Adipocyte (in vitro differentiated cells): Measurements from ENCODE around the gene PCSK5.

Experiments
- DNase-seq: peaks from one replicate; pipeline ENCODE4 v3.0.0-alpha.2; 2015; ENCODE audit warnings: low read depth
- H3K27me3 ChIP-seq: replicated peaks from 2 replicates; pipeline ENCODE4 v1.7.0; 2013; ENCODE audit warnings: mild to moderate bottlenecking, low read length, moderate library complexity; ENCODE audit not compliant: control insufficient read depth, insufficient read depth
- H3K36me3 ChIP-seq: 2 replicates; pipeline ENCODE4 v1.7.0; 2013; ENCODE audit warnings: low read length, mild to moderate bottlenecking, moderate library complexity; ENCODE audit not compliant: control insufficient read depth, insufficient read depth, severe bottlenecking
- H3K4me1 ChIP-seq: 2 replicates; pipeline ENCODE4 v1.7.0; 2013; ENCODE audit warnings: mild to moderate bottlenecking, low read length, moderate library complexity; ENCODE audit not compliant: control insufficient read depth, insufficient read depth
- H3K4me3 ChIP-seq: 2 replicates; pipeline ENCODE4 v1.7.0; 2013; ENCODE audit warnings: mild to moderate bottlenecking, low read length, moderate library complexity
- H3K9ac ChIP-seq: 2 replicates; pipeline ENCODE4 v1.7.0; 2013; ENCODE audit warnings: mild to moderate bottlenecking, low read length, moderate library complexity
- H3K9me3 ChIP-seq: 2 replicates; pipeline ENCODE4 v1.7.0; 2013; ENCODE audit warnings: mild to moderate bottlenecking, low read length, moderate library complexity; ENCODE audit not compliant: control insufficient read depth

The PCSK5 gene

GRCh38 chr9:76153339-76153738 is 262.9 kb downstream of the PCSK5 start:
- no peak overlapping the region for H3K4me3 ChIP-seq
- H3K36me3 ChIP-seq = peaks cover 4% of the 10 kb centered on the region
- H3K9me3 ChIP-seq = no peaks in the 10 kb centered on the region
- no peaks in the 10 kb centered on the region for H3K27me3 ChIP-seq
- peaks cover 8% of the 10 kb centered on the region for H3K4me1 ChIP-seq
- DNase-seq = no peak
- no peak overlapping the region for H3K9ac ChIP-seq

- no peak for DNase-seq
These were observed 263.6 kb downstream of the PCSK5 start for GRCh38 chr9:76153902-76154629.

GRCh38 chr9:76155361-76155760 is 264.9 kb downstream of the PCSK5 start:
- no peaks in the 10 kb centered on the region for H3K27me3 ChIP-seq
- H3K4me1 ChIP-seq = peaks cover 8% of the 10 kb centered on the region
- DNase-seq = no peak
- peaks cover 24% of the 10 kb centered on the region for H3K36me3 ChIP-seq
- no peaks in the 10 kb centered on the region for H3K9me3 ChIP-seq
- H3K9ac ChIP-seq = no peak overlapping the region
- no peak overlapping the region for H3K4me3 ChIP-seq

More at GRCh38 chr9:76153902-76154629, 263.6 kb downstream of the PCSK5 start:
- Histone ChIP-seq H3K27me3 (no peaks in the 10 kb centered on the region), H3K9ac (no peak overlapping the region), H3K4me1 (peaks cover 8% of the 10 kb centered on the region), H3K9me3 (no peaks in the 10 kb centered on the region), H3K4me3 (no peak overlapping the region), H3K36me3 (peaks cover 12% of the 10 kb centered on the region)

DNA sequence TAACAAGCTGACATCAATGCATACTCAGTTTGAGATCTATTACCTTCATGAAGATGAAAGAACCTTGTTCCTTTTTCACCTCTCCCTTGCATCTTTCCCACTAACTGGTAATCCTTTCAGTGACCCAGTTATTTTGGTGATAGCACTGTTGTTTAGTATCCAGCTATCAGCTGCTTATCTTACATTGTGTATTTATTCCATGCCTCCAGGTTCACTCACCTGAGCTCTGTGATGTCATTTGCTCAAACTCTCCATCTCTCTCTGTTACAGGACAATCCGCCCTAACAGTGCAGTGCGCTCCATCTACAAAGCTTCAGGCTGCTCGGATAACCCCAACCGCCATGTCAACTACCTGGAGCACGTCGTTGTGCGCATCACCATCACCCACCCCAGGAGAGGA is 268.2 kb downstream of the PCSK5 start:
- H3K9ac ChIP-seq = no peak overlapping the region
- no peaks in the 10 kb centered on the region for H3K27me3 ChIP-seq
- H3K9me3 ChIP-seq = no peaks in the 10 kb centered on the region
- H3K4me1 ChIP-seq = peaks cover 31% of the 10 kb centered on the region
- DNase-seq = no peak
- H3K36me3 ChIP-seq = peaks cover 26% of the 10 kb centered on the region
- no peak overlapping the region for H3K4me3 ChIP-seq

DNA sequence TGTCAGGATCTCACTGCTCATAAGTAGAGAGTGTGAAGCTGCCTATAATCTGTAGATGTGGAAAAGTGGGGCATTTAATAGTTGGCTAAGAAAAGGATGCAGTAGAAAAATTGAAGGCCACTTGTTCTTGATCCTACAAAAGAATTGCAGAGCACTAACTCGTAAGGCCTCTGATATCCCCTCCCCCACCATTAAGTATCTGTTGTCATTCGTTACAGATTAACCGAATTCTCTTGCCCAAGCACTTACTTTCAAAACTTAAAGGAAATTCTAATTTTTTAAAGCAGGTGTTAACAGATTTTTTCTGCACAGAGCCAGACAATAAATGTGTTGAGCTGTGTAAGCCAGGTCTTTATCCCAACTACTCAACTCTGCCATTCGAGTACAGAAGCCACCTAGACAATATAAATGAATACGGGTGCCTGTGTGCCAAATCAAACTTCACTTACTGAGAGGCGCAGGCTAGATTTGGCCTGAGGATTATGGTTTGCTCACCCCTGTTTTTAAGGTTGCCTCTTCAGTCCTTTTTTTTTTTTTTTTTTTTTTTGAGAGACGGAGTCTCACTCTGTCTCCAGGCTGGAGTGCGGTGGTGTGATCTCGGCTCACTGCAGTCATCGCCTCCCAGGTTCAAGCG is 268.9 kb downstream of the PCSK5 start:
- Histone ChIP-seq H3K4me3 (no peak overlapping the region), H3K27me3 (no peaks in the 10 kb centered on the region), H3K9me3 (no peaks in the 10 kb centered on the region), H3K4me1 (peaks cover 31% of the 10 kb centered on the region), H3K36me3 (peaks cover 30% of the 10 kb centered on the region), H3K9ac (no peak overlapping the region)
- no peak for DNase-seq

- Histone ChIP-seq H3K9ac (peak overlapping the region; percentile 48), H3K27me3 (no peaks in the 10 kb centered on the region), H3K9me3 (no peaks in the 10 kb centered on the region), H3K36me3 (peaks cover 34% of the 10 kb centered on the region), H3K4me3 (peak overlapping the region; percentile 34), H3K4me1 (peaks cover 31% of the 10 kb centered on the region)
- DNase-seq = no peak
These were observed 270.6 kb downstream of the PCSK5 start for GRCh38 chr9:76161106-76161505.

GRCh38 chr9:76161541-76161940 is 271.1 kb downstream of the PCSK5 start:
- H3K9ac ChIP-seq = peak overlapping the region; percentile 48
- no peaks in the 10 kb centered on the region for H3K27me3 ChIP-seq
- no peaks in the 10 kb centered on the region for H3K9me3 ChIP-seq
- peaks cover 34% of the 10 kb centered on the region for H3K36me3 ChIP-seq
- peak; percentile 88 for DNase-seq
- H3K4me3 ChIP-seq = peak overlapping the region; percentile 34
- peaks cover 30% of the 10 kb centered on the region for H3K4me1 ChIP-seq

DNA sequence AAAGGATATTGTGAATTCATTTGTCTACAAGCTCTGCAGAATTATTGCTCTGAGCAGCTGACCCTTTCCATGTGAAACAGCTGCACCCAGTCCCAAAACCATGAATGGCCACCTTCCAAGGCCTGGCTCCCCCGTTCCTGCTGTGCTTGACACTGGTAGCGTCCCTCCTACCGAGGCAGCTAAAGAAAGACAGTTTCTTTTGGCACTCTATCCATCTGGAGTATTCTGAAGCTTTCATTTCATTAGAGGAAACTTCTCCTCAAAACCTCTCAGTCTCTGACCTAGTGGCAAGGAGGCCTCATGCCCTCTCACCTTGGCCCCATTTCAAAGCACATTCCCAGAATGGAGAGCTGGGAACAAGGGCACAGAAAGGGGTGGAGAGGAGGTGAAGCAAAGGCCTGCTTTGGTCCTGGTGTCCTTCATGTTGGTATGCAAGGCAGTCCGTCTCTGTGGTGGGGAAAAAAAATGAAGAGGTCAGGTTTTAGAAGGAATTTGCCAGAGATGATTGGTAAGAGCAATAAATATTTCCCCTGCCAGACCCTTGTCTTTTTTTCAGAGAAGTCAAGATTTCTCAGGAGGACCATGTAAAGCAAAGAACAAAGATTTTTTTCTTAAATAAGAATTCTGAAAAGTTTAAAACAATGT is 271.7 kb downstream of the PCSK5 start:
- H3K4me1 ChIP-seq = peaks cover 24% of the 10 kb centered on the region
- H3K4me3 ChIP-seq = peak overlapping the region; percentile 34
- no peaks in the 10 kb centered on the region for H3K9me3 ChIP-seq
- peaks cover 34% of the 10 kb centered on the region for H3K36me3 ChIP-seq
- no peaks in the 10 kb centered on the region for H3K27me3 ChIP-seq
- peak overlapping the region; percentile 55 for H3K9ac ChIP-seq
- peak; percentile 8 for DNase-seq

DNA sequence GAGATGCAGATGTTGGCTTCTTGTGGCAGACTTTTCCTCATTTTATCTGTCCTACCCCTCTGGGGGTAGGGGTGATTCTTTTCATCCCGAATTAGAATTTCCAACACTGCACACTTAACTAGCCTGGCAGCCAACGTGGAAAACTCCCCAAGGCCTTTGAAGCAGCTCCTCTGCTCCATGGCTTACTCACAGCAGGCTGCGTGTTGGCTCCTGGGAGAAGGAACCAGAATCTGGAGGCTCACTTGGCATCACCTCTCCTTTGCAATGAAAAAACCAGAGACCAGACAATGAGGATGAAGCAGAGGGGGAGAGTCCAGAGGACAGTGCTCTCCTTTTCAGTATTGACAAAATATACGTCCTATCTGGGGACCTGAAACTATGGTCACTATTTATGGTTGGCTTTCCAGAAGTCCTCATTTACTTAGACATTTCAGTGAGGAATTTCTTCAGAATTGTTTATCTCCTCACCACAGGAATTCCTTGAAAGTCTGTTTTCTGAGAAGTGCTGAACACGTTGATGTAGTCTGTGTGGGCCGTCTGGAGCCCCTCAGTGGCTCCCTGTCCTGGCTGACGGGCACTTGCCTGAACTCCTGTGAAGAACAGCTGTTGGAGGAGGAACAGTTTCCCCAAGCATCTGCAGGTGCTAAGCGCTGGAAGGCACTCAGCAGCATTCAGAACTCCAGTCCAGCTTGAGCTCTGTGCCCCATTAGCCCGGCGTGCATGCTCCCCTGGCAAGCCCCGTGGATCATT is 272.5 kb downstream of the PCSK5 start:
- Histone ChIP-seq H3K27me3 (no peaks in the 10 kb centered on the region), H3K4me3 (no peak overlapping the region), H3K9me3 (no peaks in the 10 kb centered on the region), H3K4me1 (peaks cover 24% of the 10 kb centered on the region), H3K36me3 (peaks cover 33% of the 10 kb centered on the region), H3K9ac (peak overlapping the region; percentile 55)
- DNase-seq = peak; percentile 33

- Histone ChIP-seq H3K36me3 (peaks cover 37% of the 10 kb centered on the region), H3K27me3 (no peaks in the 10 kb centered on the region), H3K9ac (no peak overlapping the region), H3K9me3 (no peaks in the 10 kb centered on the region), H3K4me1 (peaks cover 17% of the 10 kb centered on the region), H3K4me3 (no peak overlapping the region)
- DNase-seq = no peak
These were observed 276.1 kb downstream of the PCSK5 start for GRCh38 chr9:76166526-76166925.

DNA sequence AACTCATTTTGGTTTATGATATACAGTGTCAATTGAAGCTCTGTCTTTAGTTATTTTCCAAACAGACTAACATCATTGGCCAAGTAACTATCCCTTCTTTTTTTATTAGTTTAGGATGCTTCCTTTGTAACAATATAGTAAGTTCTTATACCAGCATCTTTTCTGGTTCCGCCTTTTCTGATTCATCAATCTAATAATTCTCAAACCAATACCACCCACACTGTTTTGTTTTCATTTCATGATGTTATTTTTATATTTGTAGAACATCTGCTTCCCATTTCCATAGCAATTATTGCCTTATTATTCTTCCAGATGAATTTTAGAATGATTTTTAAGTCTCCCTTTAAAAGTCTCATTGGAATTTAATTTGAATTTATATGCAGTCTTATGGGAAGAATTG is 285.7 kb downstream of the PCSK5 start:
- Histone ChIP-seq H3K4me3 (no peak overlapping the region), H3K4me1 (peaks cover 2% of the 10 kb centered on the region), H3K9me3 (no peaks in the 10 kb centered on the region), H3K36me3 (peaks cover 56% of the 10 kb centered on the region), H3K9ac (no peak overlapping the region), H3K27me3 (no peaks in the 10 kb centered on the region)
- no peak for DNase-seq
